Measurements from ENCODE around the gene SIGLEC11. TPM values are rescaled to one million over a fixed set of nuclear protein-coding genes. Genes with fewer than 3 reads are reported as not detected.

Gene SIGLEC11
- total RNA-seq, 2 donors from 2014 or later = not detected

DNA sequence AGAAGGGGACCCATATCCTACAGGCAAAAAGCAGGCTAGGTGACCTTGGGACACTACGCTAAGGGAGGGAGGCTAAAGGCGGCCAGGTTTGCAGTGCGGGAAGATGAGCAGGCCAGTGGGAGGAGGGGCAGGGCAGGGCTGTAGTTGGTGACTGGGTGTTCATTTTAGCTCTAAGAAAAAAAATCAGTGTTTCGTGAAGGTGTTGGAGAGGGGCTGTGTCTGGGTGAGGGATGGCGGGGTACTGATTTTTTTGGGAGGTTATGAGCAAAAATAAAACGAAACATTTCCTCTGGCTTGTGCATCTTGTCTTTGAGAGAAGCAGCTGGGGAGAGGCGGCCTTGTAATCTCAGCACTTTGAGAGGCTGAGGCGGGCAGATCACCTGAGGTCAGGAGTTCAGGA, 27.3 kb downstream of the SIGLEC11 start:
- no peaks in the 10 kb centered on the region for H3K9me3 ChIP-seq (ENCODE audit: control insufficient read depth, low read length)
- H3K4me3 Mint-ChIP-seq = no peak overlapping the region
- peaks cover 1% of the 10 kb centered on the region for H3K4me1 Mint-ChIP-seq
- H3K9me3 Mint-ChIP-seq = no peaks in the 10 kb centered on the region
- 90 to 93% methylated on average over 8 of the region's 8 CpGs for WGBS, 2 experiments (ENCODE audit: insufficient coverage in 1 of 2, insufficient read length in 1 of 2)
- TF ChIP-seq, protein P1, sequence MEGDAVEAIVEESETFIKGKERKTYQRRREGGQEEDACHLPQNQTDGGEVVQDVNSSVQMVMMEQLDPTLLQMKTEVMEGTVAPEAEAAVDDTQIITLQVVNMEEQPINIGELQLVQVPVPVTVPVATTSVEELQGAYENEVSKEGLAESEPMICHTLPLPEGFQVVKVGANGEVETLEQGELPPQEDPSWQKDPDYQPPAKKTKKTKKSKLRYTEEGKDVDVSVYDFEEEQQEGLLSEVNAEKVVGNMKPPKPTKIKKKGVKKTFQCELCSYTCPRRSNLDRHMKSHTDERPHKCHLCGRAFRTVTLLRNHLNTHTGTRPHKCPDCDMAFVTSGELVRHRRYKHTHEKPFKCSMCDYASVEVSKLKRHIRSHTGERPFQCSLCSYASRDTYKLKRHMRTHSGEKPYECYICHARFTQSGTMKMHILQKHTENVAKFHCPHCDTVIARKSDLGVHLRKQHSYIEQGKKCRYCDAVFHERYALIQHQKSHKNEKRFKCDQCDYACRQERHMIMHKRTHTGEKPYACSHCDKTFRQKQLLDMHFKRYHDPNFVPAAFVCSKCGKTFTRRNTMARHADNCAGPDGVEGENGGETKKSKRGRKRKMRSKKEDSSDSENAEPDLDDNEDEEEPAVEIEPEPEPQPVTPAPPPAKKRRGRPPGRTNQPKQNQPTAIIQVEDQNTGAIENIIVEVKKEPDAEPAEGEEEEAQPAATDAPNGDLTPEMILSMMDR (conservative IDR thresholded peaks at IDR 0.05) = no peak
- H3K36me3 ChIP-seq (ENCODE audit: control insufficient read depth, insufficient read depth, low read length) = peaks cover 18% of the 10 kb centered on the region
- no peaks in the 10 kb centered on the region for H3K4me1 ChIP-seq (ENCODE audit: control insufficient read depth, insufficient read depth, low read length)
- H3K27ac Mint-ChIP-seq = no peak overlapping the region
- no peak overlapping the region for H3K27ac ChIP-seq (ENCODE audit: low read depth, low read length)
- H3K4me3 ChIP-seq (ENCODE audit: low read length) = no peak overlapping the region
- H3K27me3 Mint-ChIP-seq (ENCODE audit: insufficient read depth) = peaks cover 2% of the 10 kb centered on the region
- no peaks in the 10 kb centered on the region for H3K27me3 ChIP-seq (ENCODE audit: control insufficient read depth, insufficient read depth, low read length, poor library complexity, severe bottlenecking)
- peaks cover 24% of the 10 kb centered on the region for H3K36me3 Mint-ChIP-seq (ENCODE audit: low read depth)
- H3K9ac ChIP-seq (ENCODE audit: extremely low read depth, low read length, poor library complexity, severe bottlenecking) = no peak overlapping the region
- DNase-seq = no peak

DNA sequence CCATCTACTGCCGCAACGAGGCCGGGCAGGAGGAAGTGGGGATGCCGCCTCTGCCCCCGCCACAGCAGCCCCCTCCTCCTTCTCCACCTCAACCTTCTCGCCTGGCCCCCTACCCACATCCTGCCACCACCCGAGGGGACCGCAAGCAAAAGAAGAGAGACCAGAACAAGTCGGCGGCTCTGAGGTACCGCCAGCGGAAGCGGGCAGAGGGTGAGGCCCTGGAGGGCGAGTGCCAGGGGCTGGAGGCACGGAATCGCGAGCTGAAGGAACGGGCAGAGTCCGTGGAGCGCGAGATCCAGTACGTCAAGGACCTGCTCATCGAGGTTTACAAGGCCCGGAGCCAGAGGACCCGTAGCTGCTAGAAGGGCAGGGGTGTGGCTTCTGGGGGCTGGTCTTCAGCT, 28.2 kb downstream of the SIGLEC11 start:
- Mint-ChIP-seq H3K27me3 (ENCODE audit: insufficient read depth) (peaks cover 2% of the 10 kb centered on the region), H3K9me3 (no peaks in the 10 kb centered on the region), H3K36me3 (ENCODE audit: low read depth) (peaks cover 27% of the 10 kb centered on the region), H3K4me3 (no peak overlapping the region), H3K27ac (no peak overlapping the region), H3K4me1 (peaks cover 7% of the 10 kb centered on the region)
- 98% methylated on average over 14 to 23 of the region's 25 CpGs for WGBS, 2 experiments (ENCODE audit: insufficient coverage in 1 of 2, insufficient read length in 1 of 2)
- peaks cover 2% of the 10 kb centered on the region for H3K4me1 ChIP-seq (ENCODE audit: control insufficient read depth, insufficient read depth, low read length)
- no peak overlapping the region for H3K4me3 ChIP-seq (ENCODE audit: low read length)
- no peaks in the 10 kb centered on the region for H3K27me3 ChIP-seq (ENCODE audit: control insufficient read depth, insufficient read depth, low read length, poor library complexity, severe bottlenecking)
- no peak overlapping the region for H3K9ac ChIP-seq (ENCODE audit: extremely low read depth, low read length, poor library complexity, severe bottlenecking)
- no peak for DNase-seq
- no peak overlapping the region for H3K27ac ChIP-seq (ENCODE audit: low read depth, low read length)
- TF ChIP-seq, protein P1 (conservative IDR thresholded peaks at IDR 0.05) = no peak
- H3K9me3 ChIP-seq (ENCODE audit: control insufficient read depth, low read length) = no peaks in the 10 kb centered on the region
- H3K36me3 ChIP-seq (ENCODE audit: control insufficient read depth, insufficient read depth, low read length) = peaks cover 22% of the 10 kb centered on the region

DNA sequence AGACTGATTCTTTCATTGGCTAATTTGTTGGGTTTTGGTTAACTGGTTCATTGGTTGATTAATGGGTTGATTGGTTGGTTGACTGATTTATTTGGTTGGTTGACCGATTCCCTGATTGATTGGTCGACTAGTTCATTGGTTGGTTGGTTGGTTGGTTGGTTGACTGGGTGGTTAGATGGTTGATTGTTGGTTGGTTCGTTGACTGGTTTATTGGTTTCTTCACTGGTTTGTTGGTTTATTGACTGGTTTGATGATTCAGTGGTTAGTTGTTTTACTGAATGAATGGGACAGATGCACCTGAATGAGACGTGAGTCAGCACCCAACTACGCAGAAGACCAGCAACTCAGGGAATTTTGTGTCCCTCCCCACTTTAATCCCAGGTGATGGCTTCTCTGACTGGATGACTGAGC, 28.9 kb downstream of the SIGLEC11 start:
- H3K9ac ChIP-seq (ENCODE audit: extremely low read depth, low read length, poor library complexity, severe bottlenecking) = no peak overlapping the region
- no peaks in the 10 kb centered on the region for H3K9me3 Mint-ChIP-seq
- no peaks in the 10 kb centered on the region for H3K27me3 ChIP-seq (ENCODE audit: control insufficient read depth, insufficient read depth, low read length, poor library complexity, severe bottlenecking)
- no peak overlapping the region for H3K4me3 ChIP-seq (ENCODE audit: low read length)
- 91% methylated on average over 5 of the region's 5 CpGs; no CpG with 5 or more reads in 1 of the 2 experiments for WGBS, 2 experiments (ENCODE audit: insufficient coverage in 1 of 2, insufficient read length in 1 of 2)
- peaks cover 2% of the 10 kb centered on the region for H3K27me3 Mint-ChIP-seq (ENCODE audit: insufficient read depth)
- H3K36me3 Mint-ChIP-seq (ENCODE audit: low read depth) = peaks cover 34% of the 10 kb centered on the region
- peaks cover 29% of the 10 kb centered on the region for H3K36me3 ChIP-seq (ENCODE audit: control insufficient read depth, insufficient read depth, low read length)
- peaks cover 10% of the 10 kb centered on the region for H3K4me1 Mint-ChIP-seq
- no peaks in the 10 kb centered on the region for H3K9me3 ChIP-seq (ENCODE audit: control insufficient read depth, low read length)
- TF ChIP-seq, protein P1 (conservative IDR thresholded peaks at IDR 0.05) = no peak
- peaks cover 7% of the 10 kb centered on the region for H3K4me1 ChIP-seq (ENCODE audit: control insufficient read depth, insufficient read depth, low read length)
- H3K4me3 Mint-ChIP-seq = no peak overlapping the region
- no peak for DNase-seq
- no peak overlapping the region for H3K27ac Mint-ChIP-seq
- no peak overlapping the region for H3K27ac ChIP-seq (ENCODE audit: low read depth, low read length)
